SH-SY5Y (cell line): Measurements from ENCODE around the gene CCR4.

Source experiments
- GATA2 ChIP-seq: IDR thresholded peaks from 2 replicates; pipeline ENCODE4 v1.6.1; 2011; ENCODE audit warnings: mild to moderate bottlenecking, low read depth, low read length
- GATA3 ChIP-seq: IDR thresholded peaks from 2 replicates; pipeline ENCODE4 v1.6.1; 2011; ENCODE audit warnings: low read depth, mild to moderate bottlenecking, low read length, moderate library complexity

DNA sequence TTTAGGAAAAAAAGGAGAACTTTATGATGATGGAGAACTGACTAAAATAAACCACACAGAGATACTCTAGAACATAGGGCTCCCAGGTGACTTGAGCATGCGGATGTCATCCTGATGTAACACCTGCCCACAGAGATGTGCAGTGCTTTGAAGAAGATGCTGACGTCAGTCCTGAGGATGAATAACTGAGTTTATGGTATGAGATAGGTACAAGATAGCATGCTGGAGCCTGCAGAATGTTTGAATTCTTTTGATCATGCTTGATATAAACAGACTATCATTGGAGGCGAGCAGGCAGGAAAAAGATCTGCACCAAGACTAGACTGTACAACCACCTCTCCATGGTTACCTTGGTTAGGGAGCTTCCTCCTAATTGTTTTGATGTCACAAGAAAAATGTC lies 12.4 kb downstream of the CCR4 start:
- TF ChIP-seq GATA2 (no peak), GATA3 (no peak)
